Endothelial cell of umbilical vein (primary cell): ENCODE data around the gene NINL. TPM values are rescaled to one million over a fixed set of nuclear protein-coding genes. Genes with fewer than 3 reads are reported as not detected.

Experiments used
- BruUV-seq: library from RNA; stranded (reverse); fragments of 400-500 nt; replicated peaks from 2 replicates; lab custom pipeline; 2021; lab: Mats Ljungman, UMichigan
- CTCF ChIA-PET: fragments of 300-600, 350-600 bp; sonication (Branson Sonifier 250); formaldehyde crosslinking; loops from one replicate; lab custom pipeline; 2021; ENCODE audit warnings: antibody characterized with exemption, inconsistent platforms; lab: Charles Lee
- POLR2A ChIA-PET: fragments of 300-600, 350-600 bp; sonication (Branson Sonifier 250); formaldehyde crosslinking; loops from one replicate; lab custom pipeline; 2021; ENCODE audit warnings: antibody characterized with exemption, inconsistent platforms; lab: Charles Lee
- DNase-seq: peaks from one replicate; pipeline ENCODE4 v3.0.0-alpha.2; 2011; ENCODE audit warnings: low read depth, low spot score
- FAIRE-seq: peaks from 2 replicates; lab custom pipeline; 2011; peaks lifted over from hg19 to GRCh38; lab: Jason Lieb, UNC
- H2AFZ ChIP-seq: 2 replicates; pipeline ENCODE4 v1.6.0; 2012; ENCODE audit warnings: low read depth, low read length, control low read depth, inconsistent platforms
- H3K27ac ChIP-seq: 2 replicates; pipeline ENCODE4 v1.5.1; 2011; ENCODE audit warnings: low read depth, mild to moderate bottlenecking, control low read depth, low read length, moderate library complexity; ENCODE audit not compliant: insufficient read depth
- H3K27me3 ChIP-seq, 2 experiments: 2 replicates each; pipeline versions ENCODE4 v1.6.0 to v1.6.1; 2011; ENCODE audit warnings: low read length in 2 of 2, mixed read lengths in 1 of 2; ENCODE audit not compliant: control insufficient read depth in 2 of 2, insufficient read depth in 2 of 2
- H3K36me3 ChIP-seq, 2 experiments: 2 replicates in 1 of 2; 3 replicates in 1 of 2; pipeline ENCODE4 v1.5.1; 2011; ENCODE audit warnings: low read length in 2 of 2, mild to moderate bottlenecking in 1 of 2, moderate library complexity in 1 of 2; ENCODE audit not compliant: control insufficient read depth in 2 of 2, insufficient read depth in 2 of 2; ENCODE audit errors: extremely low read depth in 1 of 2
- H3K4me1 ChIP-seq: 3 replicates; pipeline ENCODE4 v1.5.1; 2011; ENCODE audit warnings: mild to moderate bottlenecking, low read length; ENCODE audit not compliant: control insufficient read depth, insufficient read depth; ENCODE audit errors: extremely low read depth
- H3K4me2 ChIP-seq: 2 replicates; pipeline ENCODE4 v1.6.1; 2011; ENCODE audit warnings: low read length, control low read depth, mixed read lengths; ENCODE audit not compliant: insufficient read depth
- H3K4me3 ChIP-seq, 3 experiments: fragments of 200-600 bp in 1 of 3; sonication (generic), shearing (Covaris generic) in 1 of 3; replicated peaks in 1 of 3; 2 replicates each; pipeline ENCODE4 v1.5.1; 2011 to 2016; ENCODE audit warnings: control low read depth in 3 of 3, low read length in 3 of 3, mild to moderate bottlenecking in 2 of 3, inconsistent platforms in 1 of 3, low read depth in 1 of 3, moderate library complexity in 1 of 3; ENCODE audit not compliant: insufficient read depth in 1 of 3
- H3K79me2 ChIP-seq: 2 replicates; pipeline ENCODE4 v1.6.0; 2012; ENCODE audit warnings: low read length, inconsistent platforms; ENCODE audit not compliant: control insufficient read depth, insufficient read depth
- H3K9ac ChIP-seq: replicated peaks from 2 replicates; pipeline ENCODE3; 2011; ENCODE audit warnings: low read length, control low read depth; ENCODE audit not compliant: insufficient read depth; ENCODE audit errors: extremely low read depth
- H3K9me1 ChIP-seq: replicated peaks from 3 replicates; pipeline ENCODE4 v1.6.0; 2011; ENCODE audit warnings: mild to moderate bottlenecking, low read length; ENCODE audit not compliant: control insufficient read depth, insufficient read depth; ENCODE audit errors: extremely low read depth
- H3K9me3 ChIP-seq: replicated peaks from 2 replicates; pipeline ENCODE4 v1.5.1; 2012; ENCODE audit warnings: low read length, inconsistent platforms; ENCODE audit not compliant: control insufficient read depth, insufficient read depth
- H4K20me1 ChIP-seq: replicated peaks from 2 replicates; pipeline ENCODE3; 2011; ENCODE audit warnings: mild to moderate bottlenecking, low read length; ENCODE audit not compliant: control insufficient read depth, insufficient read depth; ENCODE audit errors: extremely low read depth
- EZH2 ChIP-seq: IDR thresholded peaks from 2 replicates; pipeline ENCODE4 v1.6.1; 2012; ENCODE audit warnings: borderline replicate concordance, low read depth, mild to moderate bottlenecking, moderate library complexity, low read length, inconsistent platforms; ENCODE audit not compliant: severe bottlenecking
- FOS ChIP-seq: IDR thresholded peaks from 2 replicates; pipeline ENCODE4 v1.6.1; 2011; ENCODE audit warnings: mild to moderate bottlenecking, low read length, moderate library complexity, borderline replicate concordance; ENCODE audit not compliant: insufficient read depth
- GATA2 ChIP-seq: IDR thresholded peaks from 2 replicates; pipeline ENCODE4 v1.7.0; 2011; ENCODE audit warnings: low read depth, mild to moderate bottlenecking, moderate library complexity, mixed read lengths, low read length; ENCODE audit not compliant: insufficient read length, insufficient read depth
- JUN ChIP-seq: IDR thresholded peaks from 2 replicates; pipeline ENCODE4 v1.6.1; 2011; ENCODE audit warnings: borderline replicate concordance, low read depth; ENCODE audit not compliant: insufficient read length, insufficient read depth
- MYC ChIP-seq: IDR thresholded peaks from one replicate; pipeline ENCODE4 v1.6.1; 2011; ENCODE audit warnings: mild to moderate bottlenecking, low read depth, low read length
- POLR2A ChIP-seq: IDR thresholded peaks from 2 replicates; pipeline ENCODE4 v1.6.1; 2012; ENCODE audit warnings: low read depth, mild to moderate bottlenecking, control low read depth, low read length
- POLR2AphosphoS5 ChIP-seq: IDR thresholded peaks from 2 replicates; pipeline ENCODE4 v1.6.1; 2012; ENCODE audit warnings: low read depth, mild to moderate bottlenecking, control low read depth, low read length, moderate library complexity; ENCODE audit not compliant: insufficient read depth
- dilution Hi-C: fragments of 300-500 bp; cut with MboI; formaldehyde crosslinking; loops from one replicate; pipeline ENCODE4 v1.15.0; 2019; ENCODE audit warnings: low sequenced_read_pairs; ENCODE audit not compliant: extremely low pct_ligation_motif_present
- intact Hi-C: fragments of 100-400 bp; cut with micrococcal nuclease; formaldehyde crosslinking; loops from one replicate; pipeline ENCODE4 v1.10.0; 2022
- polyA plus RNA-seq, 4 experiments: library from polyadenylated mRNA; depleted of rRNA in 3 of 4; stranded (reverse) in 3 of 4; unstranded in 1 of 4; fragments of >200 nt; gene quantifications; 2 replicates each; pipeline versions ENCODE4 v1.2.1 to v1.2.3, GENCODE V29; 2011 to 2012; ENCODE audit warnings: missing spikeins in 1 of 4
- total RNA-seq: library from RNA; stranded (reverse); gene quantifications from 2 replicates; pipeline ENCODE4 v1.2.3, GENCODE V29; 2021
- TF ChIP-seq, protein P1 (sequence below), 2 donors: IDR thresholded peaks; 1 replicate in 1 of 2; 2 replicates in 1 of 2; pipeline ENCODE4 v1.5.1; 2011; ENCODE audit warnings: low read length in 2 of 2, mild to moderate bottlenecking in 2 of 2, moderate library complexity in 2 of 2, control low read depth in 1 of 2, inconsistent platforms in 1 of 2, low read depth in 1 of 2; ENCODE audit not compliant: insufficient read depth in 1 of 2; ENCODE audit errors: extremely low read depth in 1 of 2
- TF ChIP-seq, protein P2 (sequence below): IDR thresholded peaks from 2 replicates; pipeline ENCODE4 v1.6.1; 2011; ENCODE audit not compliant: insufficient read depth, insufficient read length

NINL gene
- total and polyA plus RNA-seq, 2 donors (not counting 3 experiments of a cell fraction or from before 2014, with no cell fraction given), result 13.2 to 25.5 TPM

DNA sequence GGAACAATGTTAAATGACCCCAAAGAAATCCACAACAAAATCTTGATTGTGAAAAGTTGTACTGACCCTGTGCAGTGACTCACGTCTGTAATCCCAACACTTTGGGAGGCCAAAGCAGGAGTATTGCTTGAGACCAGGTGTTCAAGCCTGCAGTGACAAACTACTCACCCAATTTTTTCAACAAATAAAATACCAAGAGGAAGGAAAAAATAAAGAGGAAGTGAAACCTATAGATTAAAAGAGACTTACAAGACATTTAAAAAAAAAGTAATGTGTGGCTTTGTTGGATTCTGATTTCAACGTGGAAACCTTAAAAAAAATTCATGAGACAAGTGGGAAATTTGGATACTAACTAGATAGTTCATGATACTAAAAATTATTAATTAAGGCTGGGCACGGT, 146.0 kb downstream of the NINL start:
- DNase-seq (no peak), FAIRE-seq (no peak)
- H3K27ac ChIP-seq, result no peak overlapping the region
- H3K4me2 ChIP-seq, result no peak overlapping the region
- no peaks in the 10 kb centered on the region for H3K4me1 ChIP-seq
- no peaks in the 10 kb centered on the region for H3K9me1 ChIP-seq
- BruUV-seq, result no TSS peak
- no peak for TF ChIP-seq FOS
- TF ChIP-seq, protein P1, sequence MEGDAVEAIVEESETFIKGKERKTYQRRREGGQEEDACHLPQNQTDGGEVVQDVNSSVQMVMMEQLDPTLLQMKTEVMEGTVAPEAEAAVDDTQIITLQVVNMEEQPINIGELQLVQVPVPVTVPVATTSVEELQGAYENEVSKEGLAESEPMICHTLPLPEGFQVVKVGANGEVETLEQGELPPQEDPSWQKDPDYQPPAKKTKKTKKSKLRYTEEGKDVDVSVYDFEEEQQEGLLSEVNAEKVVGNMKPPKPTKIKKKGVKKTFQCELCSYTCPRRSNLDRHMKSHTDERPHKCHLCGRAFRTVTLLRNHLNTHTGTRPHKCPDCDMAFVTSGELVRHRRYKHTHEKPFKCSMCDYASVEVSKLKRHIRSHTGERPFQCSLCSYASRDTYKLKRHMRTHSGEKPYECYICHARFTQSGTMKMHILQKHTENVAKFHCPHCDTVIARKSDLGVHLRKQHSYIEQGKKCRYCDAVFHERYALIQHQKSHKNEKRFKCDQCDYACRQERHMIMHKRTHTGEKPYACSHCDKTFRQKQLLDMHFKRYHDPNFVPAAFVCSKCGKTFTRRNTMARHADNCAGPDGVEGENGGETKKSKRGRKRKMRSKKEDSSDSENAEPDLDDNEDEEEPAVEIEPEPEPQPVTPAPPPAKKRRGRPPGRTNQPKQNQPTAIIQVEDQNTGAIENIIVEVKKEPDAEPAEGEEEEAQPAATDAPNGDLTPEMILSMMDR (IDR thresholded peaks at IDR 0.05; ENCODE audit: extremely low read depth in 1 of 2, insufficient read depth in 1 of 2, low read depth in 1 of 2, low read length in 2 of 2), result no peak
- no peaks in the 10 kb centered on the region for H3K9me3 ChIP-seq
- no peaks in the 10 kb centered on the region for H3K27me3 ChIP-seq
- dilution Hi-C loops, result no loop called here
- peaks cover 0 to 4% of the 10 kb centered on the region in 2 experiments for H3K36me3 ChIP-seq
- no peak overlapping the region for H3K9ac ChIP-seq
- H3K79me2 ChIP-seq, result no peaks in the 10 kb centered on the region
- no peaks in the 10 kb centered on the region for H4K20me1 ChIP-seq
- H2AFZ ChIP-seq, result no peak overlapping the region
- H3K4me3 ChIP-seq, result no peak overlapping the region
- ChIA-PET CTCF (no interaction called here), POLR2A (no interaction called here)
- intact Hi-C loops, result no loop called here

- BruUV-seq, result no TSS peak
- intact Hi-C loops, result no loop called here
- Histone ChIP-seq H4K20me1 (no peaks in the 10 kb centered on the region), H3K9ac (no peak overlapping the region), H3K9me1 (no peaks in the 10 kb centered on the region), H2AFZ (no peak overlapping the region), H3K27ac (no peak overlapping the region), H3K4me2 (no peak overlapping the region), H3K9me3 (no peaks in the 10 kb centered on the region), H3K4me1 (no peaks in the 10 kb centered on the region), H3K36me3 (peaks cover 0 to 4% of the 10 kb centered on the region in 2 experiments), H3K79me2 (no peaks in the 10 kb centered on the region), H3K4me3 (no peak overlapping the region), H3K27me3 (no peaks in the 10 kb centered on the region)
- TF ChIP-seq EZH2 (no peak), POLR2AphosphoS5 (no peak), JUN (no peak), MYC (no peak), FOS (no peak), POLR2A (no peak), GATA2 (no peak)
- TF ChIP-seq, protein P2, sequence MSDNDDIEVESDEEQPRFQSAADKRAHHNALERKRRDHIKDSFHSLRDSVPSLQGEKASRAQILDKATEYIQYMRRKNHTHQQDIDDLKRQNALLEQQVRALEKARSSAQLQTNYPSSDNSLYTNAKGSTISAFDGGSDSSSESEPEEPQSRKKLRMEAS, result no peak
- TF ChIP-seq, protein P1 (IDR thresholded peaks at IDR 0.05; ENCODE audit: extremely low read depth in 1 of 2, insufficient read depth in 1 of 2, low read depth in 1 of 2, low read length in 2 of 2), result no peak
- CTCF ChIA-PET, result no interaction called here
- POLR2A ChIA-PET, result no interaction called here
- FAIRE-seq (no peak), DNase-seq (no peak)
- dilution Hi-C loops, result no loop called here
Measured at GRCh38 chr20:25437153-25437581, 148.2 kb downstream of the NINL start.
